OCI-LY7 (cell line): ENCODE data around the gene ISG15.

Experiments used
- EZH2phosphoT487 ChIP-seq: fragments of 200-600 bp; sonication (generic); IDR thresholded peaks from 2 replicates; pipeline ENCODE4 v1.6.1; 2018; ENCODE audit warnings: low read depth, borderline replicate concordance, mild to moderate bottlenecking, mixed run types, antibody characterized with exemption, low read length, moderate library complexity, mixed read lengths
- TF ChIP-seq, protein P1 (sequence below): fragments of 200-600 bp; sonication (generic); conservative IDR thresholded peaks from 2 replicates; pipeline ENCODE4 v1.5.1; 2014; ENCODE audit warnings: mild to moderate bottlenecking, antibody characterized with exemption, low read length, moderate library complexity, mixed read lengths

DNA sequence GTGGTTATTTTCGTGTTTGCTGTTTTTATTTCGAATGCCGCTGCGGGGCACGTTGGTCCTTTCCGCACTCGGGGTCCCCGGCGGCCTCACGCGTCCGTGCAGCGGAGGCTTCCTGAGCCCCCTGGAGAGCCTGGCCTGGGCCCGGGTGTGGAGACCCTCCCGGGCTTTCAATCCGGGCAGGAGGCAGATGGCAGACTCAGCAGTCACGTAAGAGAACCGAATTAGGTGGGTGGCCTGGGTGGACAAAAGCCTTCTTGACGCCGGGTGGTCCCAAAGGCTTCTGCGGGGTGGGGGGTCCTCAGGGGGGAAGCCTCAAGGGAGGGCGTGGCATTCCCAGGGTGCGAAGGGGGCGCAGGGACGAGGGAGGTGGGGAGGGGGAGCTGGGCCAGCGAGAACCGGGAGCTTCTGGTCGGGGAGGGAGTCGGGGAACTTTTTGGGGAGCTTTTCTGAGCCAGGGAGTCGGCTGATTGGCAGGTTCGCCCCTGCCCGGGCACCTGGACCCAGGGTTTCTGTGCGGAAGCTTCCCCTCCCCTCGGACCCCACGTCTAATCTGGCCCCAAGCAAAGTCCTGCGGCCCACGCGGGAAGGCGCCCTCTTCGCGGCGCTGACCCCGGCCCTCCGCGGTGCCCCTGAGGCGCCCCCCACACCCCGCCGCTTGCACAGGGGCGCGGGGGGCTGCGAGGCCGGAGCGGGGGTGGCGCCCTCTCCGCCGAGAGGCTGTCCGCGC, 12.1 kb upstream of the ISG15 start:
- TF ChIP-seq, protein P1, sequence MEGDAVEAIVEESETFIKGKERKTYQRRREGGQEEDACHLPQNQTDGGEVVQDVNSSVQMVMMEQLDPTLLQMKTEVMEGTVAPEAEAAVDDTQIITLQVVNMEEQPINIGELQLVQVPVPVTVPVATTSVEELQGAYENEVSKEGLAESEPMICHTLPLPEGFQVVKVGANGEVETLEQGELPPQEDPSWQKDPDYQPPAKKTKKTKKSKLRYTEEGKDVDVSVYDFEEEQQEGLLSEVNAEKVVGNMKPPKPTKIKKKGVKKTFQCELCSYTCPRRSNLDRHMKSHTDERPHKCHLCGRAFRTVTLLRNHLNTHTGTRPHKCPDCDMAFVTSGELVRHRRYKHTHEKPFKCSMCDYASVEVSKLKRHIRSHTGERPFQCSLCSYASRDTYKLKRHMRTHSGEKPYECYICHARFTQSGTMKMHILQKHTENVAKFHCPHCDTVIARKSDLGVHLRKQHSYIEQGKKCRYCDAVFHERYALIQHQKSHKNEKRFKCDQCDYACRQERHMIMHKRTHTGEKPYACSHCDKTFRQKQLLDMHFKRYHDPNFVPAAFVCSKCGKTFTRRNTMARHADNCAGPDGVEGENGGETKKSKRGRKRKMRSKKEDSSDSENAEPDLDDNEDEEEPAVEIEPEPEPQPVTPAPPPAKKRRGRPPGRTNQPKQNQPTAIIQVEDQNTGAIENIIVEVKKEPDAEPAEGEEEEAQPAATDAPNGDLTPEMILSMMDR: no peak
- no peak for TF ChIP-seq EZH2phosphoT487
